Measurements from ENCODE around the gene TTC1. TPM values are rescaled to one million over a fixed set of nuclear protein-coding genes. Genes with fewer than 3 reads are reported as not detected.

The TTC1 gene
- total and polyA plus RNA-seq, 2 of the 8 experiments (the other 6 are each of a cell fraction or from before 2014, with no cell fraction given): 25.1 to 63.9 TPM

DNA sequence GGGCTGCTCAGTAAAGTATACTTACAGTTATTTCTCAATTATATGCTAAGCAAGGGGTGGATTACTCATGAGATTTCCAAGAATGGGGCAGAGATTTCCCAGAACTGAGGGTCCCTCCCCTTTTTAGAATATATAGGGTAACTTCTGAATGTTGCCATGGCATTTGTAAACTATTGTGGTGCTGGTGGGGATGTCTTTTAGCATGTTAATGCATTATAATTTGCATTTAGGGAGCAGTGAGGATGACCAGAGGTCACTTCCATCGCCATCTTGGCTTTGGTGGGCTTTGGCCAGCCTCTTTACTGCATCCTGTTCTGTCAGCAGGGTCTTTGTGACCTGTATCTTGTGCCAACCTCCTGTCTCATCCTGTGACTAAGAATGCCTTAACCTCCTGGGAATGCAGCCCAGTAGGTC, 35.5 kb downstream of the TTC1 start:
- H3K79me2 ChIP-seq (ENCODE audit: control insufficient read depth in 1 of 2, insufficient read depth in 2 of 2, low read length in 2 of 2): no peaks in the 10 kb centered on the region
- POLR2A ChIA-PET (ENCODE audit: partially characterized antibody): interaction anchor here (1.1 kb wide), 2 partner anchors 17 to 142 kb away, joined by 4 to 5 read pairs; no protein-coding TSS in a partner anchor
- no peak overlapping the region for H3K27ac ChIP-seq (ENCODE audit: low read depth, low read length)
- H3K79me1 ChIP-seq (ENCODE audit: low read depth, low read length): no peaks in the 10 kb centered on the region
- no peak overlapping the region for H2BK15ac ChIP-seq (ENCODE audit: low read length)
- H3K4ac ChIP-seq (replicated peaks; ENCODE audit: insufficient read length, low read depth, low read length): no peak overlapping the region
- H2BK20ac ChIP-seq (ENCODE audit: low read length): no peak overlapping the region
- CTCF ChIA-PET (ENCODE audit: partially characterized antibody): interaction anchor here (1.5 kb wide), 2 partner anchors 19 to 23 kb away, joined by 3 to 12 read pairs; no protein-coding TSS in a partner anchor
- H2AK5ac ChIP-seq (ENCODE audit: low read depth, low read length): no peak overlapping the region
- no peak overlapping the region for H4K91ac ChIP-seq (replicated peaks; ENCODE audit: insufficient read length, low read length)
- H3K4me2 ChIP-seq (ENCODE audit: insufficient read depth in 1 of 2, low read depth in 2 of 2, low read length in 2 of 2): peak overlapping the region; percentile 18 to 62
- no peak overlapping the region for H3K56ac ChIP-seq (replicated peaks; ENCODE audit: insufficient read length, low read depth, low read length)
- H3K23me2 ChIP-seq (ENCODE audit: low read depth, low read length): no peaks in the 10 kb centered on the region; the same call in 1 of the 2 replicates
- WGBS, 2 experiments (ENCODE audit: extremely low coverage in 1 of 2, insufficient coverage in 1 of 2, insufficient read length in 1 of 2, insufficient replicate concordance in 2 of 2, low coverage in 1 of 2, low lambda C conversion rate in 2 of 2, missing lambda C conversion rate in 1 of 2): 0% methylated on average over 1 of the region's 1 CpG; no CpG with 5 or more reads in 1 of the 2 experiments
- H4K20me1 ChIP-seq (replicated peaks in 1 of 2; ENCODE audit: control insufficient read depth in 1 of 2, insufficient read depth in 2 of 2, low read length in 2 of 2): peaks cover 2% of the 10 kb centered on the region in 2 experiments
- peaks cover 0 to 25% (median 8%) of the 10 kb centered on the region in 4 experiments; a peak in 5 of 8 replicates for H3K36me3 ChIP-seq (ENCODE audit: control insufficient read depth in 2 of 4, insufficient read depth in 4 of 4, low read length in 3 of 4)
- peak overlapping the region in 1 of 4 experiments; percentile 44; a peak in 2 of 8 replicates for H3K4me3 ChIP-seq (ENCODE audit: extremely low read depth in 1 of 4, insufficient read depth in 2 of 4, low read depth in 3 of 4, low read length in 4 of 4)
- H3K9me3 ChIP-seq (ENCODE audit: insufficient read depth in 2 of 2, low read depth in 1 of 2, low read length in 1 of 2): no peaks in the 10 kb centered on the region
- H2BK5ac ChIP-seq (ENCODE audit: low read depth, low read length): no peak overlapping the region
- H3K14ac ChIP-seq (ENCODE audit: insufficient read length): no peak overlapping the region
- no peak overlapping the region for H3K9ac ChIP-seq (replicated peaks in 1 of 4; ENCODE audit: extremely low read depth in 1 of 4, low read depth in 3 of 4, low read length in 3 of 4)
- H4K5ac ChIP-seq (ENCODE audit: insufficient read length, low read depth, low read length): peak overlapping the region; percentile 62
- H4K8ac ChIP-seq (ENCODE audit: extremely low read depth, insufficient read depth, low read length): no peak overlapping the region
- no peak overlapping the region for H2BK120ac ChIP-seq (replicated peaks; ENCODE audit: low read depth, low read length)
- peaks cover 5 to 20% (median 12%) of the 10 kb centered on the region in 4 experiments; a peak in 6 of 7 replicates for H3K4me1 ChIP-seq (replicated peaks in 1 of 4; ENCODE audit: control insufficient read depth in 3 of 4, insufficient read depth in 4 of 4, low read length in 3 of 4)
- H3K27me3 ChIP-seq (replicated peaks in 1 of 4; ENCODE audit: control insufficient read depth in 3 of 4, extremely low read depth in 1 of 4, insufficient read depth in 3 of 4, low read length in 3 of 4): no peaks in the 10 kb centered on the region
- no peak overlapping the region for H2BK12ac ChIP-seq (ENCODE audit: low read depth, low read length)
- H2AFZ ChIP-seq (ENCODE audit: low read length): no peak overlapping the region
- no peak overlapping the region for H3K23ac ChIP-seq (ENCODE audit: insufficient read length)
- FAIRE-seq (peak; percentile 71), DNase-seq (ENCODE audit: low read depth in 1 of 2, low spot score in 2 of 2) (peak in 1 of 2 experiments; percentile 49)
- H3K18ac ChIP-seq (ENCODE audit: extremely low read depth, low read length): no peak overlapping the region
- TF ChIP-seq PHF8 (conservative IDR thresholded peaks at IDR 0.05; ENCODE audit: low read depth, low read length): no peak
- peak; percentile 68; the same call in 1 of the 2 replicates for TF ChIP-seq SP1 (IDR thresholded peaks at IDR 0.05; ENCODE audit: low read depth, low read length)
- TF ChIP-seq YY1 (IDR thresholded peaks at IDR 0.05; ENCODE audit: low read depth, low read length): peak; percentile 83
- peak in 1 of 2 experiments; percentile 59; a peak in 1 of 3 replicates for TF ChIP-seq EP300 (IDR thresholded peaks at IDR 0.05; ENCODE audit: borderline replicate concordance in 1 of 2, low read depth in 2 of 2, low read length in 2 of 2)
- TF ChIP-seq POU5F1 (IDR thresholded peaks at IDR 0.05; ENCODE audit: low read depth, low read length): 0 out of 2 replicates have a peak, but pooled peaks have one; percentile 29
- TF ChIP-seq TAF1 (IDR thresholded peaks at IDR 0.05; ENCODE audit: low read depth, low read length): peak; percentile 32; the same call in 1 of the 2 replicates
- TF ChIP-seq MAX (IDR thresholded peaks at IDR 0.05): no peak
- no peak for TF ChIP-seq EGR1 (IDR thresholded peaks at IDR 0.05; ENCODE audit: borderline replicate concordance, low read depth, low read length)
- TF ChIP-seq EZH2 (IDR thresholded peaks at IDR 0.05; ENCODE audit: low read depth, low read length, severe bottlenecking): no peak
- TF ChIP-seq SIN3A (conservative IDR thresholded peaks at IDR 0.05 in 1 of 2, IDR thresholded peaks at IDR 0.05 in 1 of 2; ENCODE audit: low read depth in 1 of 2, low read length in 2 of 2): peak in 1 of 2 experiments; percentile 60; a peak in 1 of 4 replicates
- no peak for TF ChIP-seq TAF7 (optimal IDR thresholded peaks at IDR 0.05; ENCODE audit: borderline replicate concordance, low read depth, low read length)

Measured in H1 (cell line).